RWPE1 (cell line): ENCODE data around the gene PDGFB.

Experiments
- CTCF ChIA-PET: fragments of 350-600 bp; sonication (Branson Sonifier 250); formaldehyde crosslinking; extraction: SDS; loops from one replicate; lab custom pipeline; 2021; lab: Yijun Ruan, JAX
- POLR2A ChIA-PET: fragments of 400-600 bp; formaldehyde crosslinking; extraction: SDS; loops from one replicate; lab custom pipeline; 2020; ENCODE audit warnings: antibody characterized with exemption; ENCODE audit not compliant: low non-redundant PET; lab: Yijun Ruan, JAX
- DNase-seq: peaks from one replicate; pipeline ENCODE4 v3.0.0; 2012; ENCODE audit warnings: low spot score
- H3K27ac ChIP-seq: fragments of 450-650 bp; 2 replicates; pipeline ENCODE4 v1.5.1; 2017
- TF ChIP-seq, protein P1 (sequence below): fragments of 450-650 bp; conservative IDR thresholded peaks from 2 replicates; pipeline ENCODE4 v1.5.1; 2017; ENCODE audit warnings: low read depth, mild to moderate bottlenecking

Gene PDGFB

DNA sequence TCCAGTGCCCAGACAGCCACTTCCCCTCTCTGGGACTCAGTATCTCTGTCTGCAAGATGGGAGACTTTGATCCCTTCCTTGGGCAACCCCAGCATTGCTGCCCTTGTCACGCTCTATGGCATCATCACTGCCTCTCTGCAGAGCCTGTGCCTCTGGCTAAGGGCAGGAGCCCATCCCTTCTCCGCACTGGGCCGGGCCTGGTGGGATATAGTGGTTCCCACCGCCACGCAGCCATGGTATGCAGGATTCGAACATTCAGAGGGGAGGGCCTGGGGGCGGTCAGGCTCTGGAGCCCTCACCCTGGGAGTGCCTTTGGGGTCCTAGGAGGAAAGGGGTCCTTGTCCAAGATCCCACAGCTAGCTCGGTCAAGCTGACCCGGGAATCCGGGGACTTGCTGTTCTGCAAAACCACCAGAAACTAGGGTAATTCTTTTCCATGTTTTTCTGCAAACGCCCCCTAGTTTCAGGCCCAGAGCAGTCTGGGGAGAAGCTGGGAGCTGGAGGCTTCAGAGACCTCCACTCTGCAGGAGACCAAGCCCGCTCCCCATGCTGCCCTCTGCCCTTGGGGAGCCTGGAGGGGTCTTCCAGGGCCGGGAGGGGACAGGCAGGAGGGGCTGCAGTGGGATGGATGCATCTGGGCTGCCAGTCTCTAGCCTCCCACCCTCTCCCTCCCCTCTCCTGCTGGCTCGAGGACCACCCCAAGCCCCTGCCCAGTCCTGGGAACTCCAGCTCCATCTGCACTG lies 67.9 kb downstream of the PDGFB start:
- POLR2A ChIA-PET, result no interaction called here
- CTCF ChIA-PET, result interaction anchor here (0.6 to 0.7 kb wide), 2 partner anchors 8 to 58 kb away, joined by 3 to 4 read pairs; no protein-coding TSS in a partner anchor
- H3K27ac ChIP-seq, result peak overlapping the region; percentile 93

GRCh38 chr22:39176143-39176713 lies 68.6 kb downstream of the PDGFB start:
- peak; percentile 42 for DNase-seq

More for the DNA sequence above, 67.9 kb downstream of the PDGFB start:
- DNase-seq, result no peak
- TF ChIP-seq, protein P1, sequence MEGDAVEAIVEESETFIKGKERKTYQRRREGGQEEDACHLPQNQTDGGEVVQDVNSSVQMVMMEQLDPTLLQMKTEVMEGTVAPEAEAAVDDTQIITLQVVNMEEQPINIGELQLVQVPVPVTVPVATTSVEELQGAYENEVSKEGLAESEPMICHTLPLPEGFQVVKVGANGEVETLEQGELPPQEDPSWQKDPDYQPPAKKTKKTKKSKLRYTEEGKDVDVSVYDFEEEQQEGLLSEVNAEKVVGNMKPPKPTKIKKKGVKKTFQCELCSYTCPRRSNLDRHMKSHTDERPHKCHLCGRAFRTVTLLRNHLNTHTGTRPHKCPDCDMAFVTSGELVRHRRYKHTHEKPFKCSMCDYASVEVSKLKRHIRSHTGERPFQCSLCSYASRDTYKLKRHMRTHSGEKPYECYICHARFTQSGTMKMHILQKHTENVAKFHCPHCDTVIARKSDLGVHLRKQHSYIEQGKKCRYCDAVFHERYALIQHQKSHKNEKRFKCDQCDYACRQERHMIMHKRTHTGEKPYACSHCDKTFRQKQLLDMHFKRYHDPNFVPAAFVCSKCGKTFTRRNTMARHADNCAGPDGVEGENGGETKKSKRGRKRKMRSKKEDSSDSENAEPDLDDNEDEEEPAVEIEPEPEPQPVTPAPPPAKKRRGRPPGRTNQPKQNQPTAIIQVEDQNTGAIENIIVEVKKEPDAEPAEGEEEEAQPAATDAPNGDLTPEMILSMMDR, result no peak

GRCh38 chr22:39175353-39176142 lies 69.2 kb downstream of the PDGFB start:
- CTCF ChIA-PET, result interaction anchor here (0.7 kb wide), 1 partner anchor 136 kb away, joined by 3 read pairs; no protein-coding TSS in a partner anchor
- TF ChIP-seq, protein P1, result no peak
- POLR2A ChIA-PET, result no interaction called here
- peak overlapping the region; percentile 93 for H3K27ac ChIP-seq
- no peak for DNase-seq

More at GRCh38 chr22:39176143-39176713, 68.6 kb downstream of the PDGFB start:
- POLR2A ChIA-PET, result no interaction called here
- CTCF ChIA-PET, result interaction anchor here (0.6 to 0.7 kb wide), 2 partner anchors 9 to 59 kb away, joined by 3 to 4 read pairs; no protein-coding TSS in a partner anchor
- H3K27ac ChIP-seq, result peak overlapping the region; percentile 93
- TF ChIP-seq, protein P1, result no peak

DNA sequence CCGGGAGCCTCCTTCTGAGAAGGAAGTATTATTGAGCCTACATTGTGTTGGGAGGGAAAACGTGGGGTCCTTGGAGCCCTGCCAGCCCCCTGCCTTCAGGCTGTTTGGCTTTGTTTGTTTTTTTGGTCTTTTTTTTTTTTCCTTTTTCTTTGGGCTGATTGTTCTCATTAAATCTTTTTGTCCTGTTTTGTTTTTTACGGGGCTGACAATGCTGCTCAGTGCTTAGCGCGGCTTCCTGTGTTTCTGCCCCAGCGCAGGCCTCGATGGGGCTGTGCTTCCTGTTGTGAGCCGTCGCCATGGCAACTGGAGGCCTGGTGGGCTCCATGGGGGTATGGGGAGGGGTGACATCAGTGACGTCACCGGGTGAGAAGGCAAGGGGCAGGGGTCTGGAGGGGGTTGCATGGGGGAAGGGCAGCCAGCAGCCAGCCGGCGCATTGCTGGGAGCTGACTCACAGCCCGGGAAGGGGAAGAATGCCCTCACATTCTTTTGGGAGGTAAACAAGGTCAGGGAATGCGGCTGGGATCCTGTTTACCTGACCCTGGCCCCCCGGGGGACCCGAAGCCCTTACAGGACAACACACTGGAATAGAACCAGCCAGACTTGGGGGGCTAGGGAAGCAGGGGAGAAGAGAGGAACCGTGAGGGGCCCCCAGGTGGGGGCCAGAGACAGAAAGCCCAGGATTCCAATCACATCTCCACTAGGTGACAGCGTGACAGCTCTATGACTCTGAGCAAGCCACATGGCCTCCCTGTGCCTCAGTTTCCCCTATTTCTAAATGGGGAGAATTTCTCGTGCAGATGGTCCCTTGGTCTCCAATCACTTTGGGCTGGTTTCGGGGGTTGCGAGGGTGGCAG lies 70.1 kb downstream of the PDGFB start:
- CTCF ChIA-PET, result interaction anchor here (0.7 kb wide), 1 partner anchor 136 kb away, joined by 3 read pairs; no protein-coding TSS in a partner anchor
- peak; percentile 76 for DNase-seq
- peak overlapping the region; percentile 93 for H3K27ac ChIP-seq
- TF ChIP-seq, protein P1, result no peak
- POLR2A ChIA-PET, result no interaction called here

GRCh38 chr22:39173787-39174497 lies 70.8 kb downstream of the PDGFB start:
- H3K27ac ChIP-seq, result peak overlapping the region; percentile 93
- ChIA-PET CTCF (no interaction called here), POLR2A (no interaction called here)
- TF ChIP-seq, protein P1, result no peak
- no peak for DNase-seq
